ENCODE data around the gene PPME1. TPM values are rescaled to one million over a fixed set of nuclear protein-coding genes. Genes with fewer than 3 reads are reported as not detected.
A peak's percentile ranks its signal among the peaks of the same experiment; 100 is the strongest.
"Not testable (repeated sequence)": the region's sequence is repeated elsewhere in the genome, so short reads cannot be mapped to it uniquely, and the experiment has no call there.

PPME1 gene
- total RNA-seq (ENCODE audit: low replicate concordance): 20.8 and 22.4 TPM in 2 replicates

GRCh38 chr11:74170694-74171629 lies at the start of gene PPME1, which contains the start of gene C2CD3:
Gene PPME1 (plus strand): TSS chr11:74171289. CDS start chr11:74171422, 133 bp downstream.
Gene C2CD3 (minus strand): TSS chr11:74171002. CDS start chr11:74170792, 210 bp downstream.
- TF ChIP-seq CTCF (IDR thresholded peaks at IDR 0.05; ENCODE audit: insufficient read depth, low read length): peak; percentile 44
- DNase-seq (ENCODE audit: low read depth): peak; percentile 99

GRCh38 chr11:74121804-74122203 lies 49.3 kb upstream of the PPME1 start:
- H3K4me3 ChIP-seq (ENCODE audit: low read depth, low read length): no peak overlapping the region
- no peak for TF ChIP-seq CTCF (IDR thresholded peaks at IDR 0.05; ENCODE audit: insufficient read depth, low read length)
- no peak for DNase-seq (ENCODE audit: low read depth)

More at GRCh38 chr11:74170694-74171629, at the start of gene PPME1, which contains the start of gene C2CD3:
- peak within 1 kb of the TSS; percentile 94 for H3K4me3 ChIP-seq (ENCODE audit: low read depth, low read length)

- peak; percentile 75 for DNase-seq (ENCODE audit: low read depth)
These were observed 48.1 kb upstream of the PPME1 start for GRCh38 chr11:74123008-74123448.

GRCh38 chr11:74129121-74129520 lies 42.0 kb upstream of the PPME1 start:
- H3K4me3 ChIP-seq (ENCODE audit: low read depth, low read length); DNase-seq (ENCODE audit: low read depth): not testable (repeated sequence)

More at GRCh38 chr11:74123008-74123448, 48.1 kb upstream of the PPME1 start:
- peak; percentile 49 for TF ChIP-seq CTCF (IDR thresholded peaks at IDR 0.05; ENCODE audit: insufficient read depth, low read length)
- H3K4me3 ChIP-seq (ENCODE audit: low read depth, low read length): no peak overlapping the region

- TF ChIP-seq CTCF (IDR thresholded peaks at IDR 0.05; ENCODE audit: insufficient read depth, low read length): no peak
- H3K4me3 ChIP-seq (ENCODE audit: low read depth, low read length): no peak overlapping the region
- no peak for DNase-seq (ENCODE audit: low read depth)
These were observed 38.3 kb upstream of the PPME1 start for GRCh38 chr11:74132833-74133232.

GRCh38 chr11:74133436-74133835 lies 37.7 kb upstream of the PPME1 start:
- H3K4me3 ChIP-seq (ENCODE audit: low read depth, low read length): no peak overlapping the region
- no peak for DNase-seq (ENCODE audit: low read depth)
- no peak for TF ChIP-seq CTCF (IDR thresholded peaks at IDR 0.05; ENCODE audit: insufficient read depth, low read length)

GRCh38 chr11:74134661-74135060 lies 36.4 kb upstream of the PPME1 start:
- TF ChIP-seq CTCF (IDR thresholded peaks at IDR 0.05; ENCODE audit: insufficient read depth, low read length): no peak

More at GRCh38 chr11:74134661-74135060, 36.4 kb upstream of the PPME1 start:
- H3K4me3 ChIP-seq (ENCODE audit: low read depth, low read length): no peak overlapping the region
- no peak for DNase-seq (ENCODE audit: low read depth)
